Astrocyte (in vitro differentiated cells and primary cell): Measurements from ENCODE around the gene TAF4.

Experiments used
- EZH2 ChIP-seq: IDR thresholded peaks from 2 replicates; pipeline ENCODE4 v1.6.1; 2012; ENCODE audit warnings: mild to moderate bottlenecking, low read length, inconsistent platforms; ENCODE audit not compliant: insufficient read depth
- TF ChIP-seq, protein P1 (sequence below): IDR thresholded peaks from 2 replicates; pipeline ENCODE4 v1.5.1; 2011; ENCODE audit warnings: low read depth, mild to moderate bottlenecking, inconsistent platforms, low read length, moderate library complexity; ENCODE audit not compliant: insufficient read depth

DNA sequence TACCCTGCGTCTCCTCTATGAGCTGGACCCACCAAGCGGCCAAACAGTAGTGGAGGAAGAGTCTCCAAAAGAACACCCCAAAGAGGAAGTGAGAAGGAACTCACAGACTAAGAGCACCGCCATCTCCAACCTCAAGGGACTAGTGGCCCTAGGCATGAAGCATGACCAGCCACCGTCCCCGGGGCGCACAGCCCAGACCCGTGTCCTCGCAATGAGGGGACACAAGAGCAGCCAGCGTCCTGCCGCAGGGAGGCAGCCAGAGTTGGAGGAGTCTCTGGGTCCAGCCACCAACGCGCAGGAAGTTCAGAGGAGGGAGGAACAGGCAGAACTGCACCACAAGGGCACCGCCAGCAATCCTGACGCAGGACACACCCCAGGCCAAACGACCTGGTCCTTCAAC is 72.6 kb downstream of the TAF4 start:
- TF ChIP-seq, protein P1, sequence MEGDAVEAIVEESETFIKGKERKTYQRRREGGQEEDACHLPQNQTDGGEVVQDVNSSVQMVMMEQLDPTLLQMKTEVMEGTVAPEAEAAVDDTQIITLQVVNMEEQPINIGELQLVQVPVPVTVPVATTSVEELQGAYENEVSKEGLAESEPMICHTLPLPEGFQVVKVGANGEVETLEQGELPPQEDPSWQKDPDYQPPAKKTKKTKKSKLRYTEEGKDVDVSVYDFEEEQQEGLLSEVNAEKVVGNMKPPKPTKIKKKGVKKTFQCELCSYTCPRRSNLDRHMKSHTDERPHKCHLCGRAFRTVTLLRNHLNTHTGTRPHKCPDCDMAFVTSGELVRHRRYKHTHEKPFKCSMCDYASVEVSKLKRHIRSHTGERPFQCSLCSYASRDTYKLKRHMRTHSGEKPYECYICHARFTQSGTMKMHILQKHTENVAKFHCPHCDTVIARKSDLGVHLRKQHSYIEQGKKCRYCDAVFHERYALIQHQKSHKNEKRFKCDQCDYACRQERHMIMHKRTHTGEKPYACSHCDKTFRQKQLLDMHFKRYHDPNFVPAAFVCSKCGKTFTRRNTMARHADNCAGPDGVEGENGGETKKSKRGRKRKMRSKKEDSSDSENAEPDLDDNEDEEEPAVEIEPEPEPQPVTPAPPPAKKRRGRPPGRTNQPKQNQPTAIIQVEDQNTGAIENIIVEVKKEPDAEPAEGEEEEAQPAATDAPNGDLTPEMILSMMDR: no peak
- no peak for TF ChIP-seq EZH2
